ENCODE data around the gene PLD6.
"Not testable (repeated sequence)": the region's sequence is repeated elsewhere in the genome, so short reads cannot be mapped to it uniquely, and the experiment has no call there.

PLD6 gene

GRCh38 chr17:17200831-17201230, 5.3 kb downstream of the PLD6 start:
- no peak for DNase-seq (ENCODE audit: low spot score)

- DNase-seq (ENCODE audit: low spot score) = no peak
Observed at GRCh38 chr17:17200311-17200710, 5.8 kb downstream of the PLD6 start.

- DNase-seq (ENCODE audit: low spot score) = no peak
Observed at GRCh38 chr17:17198281-17198680, 7.9 kb downstream of the PLD6 start.

- DNase-seq (ENCODE audit: low spot score) = no peak
Observed at GRCh38 chr17:17196776-17197175, 9.4 kb downstream of the PLD6 start.

- DNase-seq (ENCODE audit: low spot score) = not testable (repeated sequence)
Observed at GRCh38 chr17:17195466-17195865, 10.7 kb downstream of the PLD6 start.

- no peak for DNase-seq (ENCODE audit: low spot score)
Observed at GRCh38 chr17:17191961-17192381, 14.2 kb downstream of the PLD6 start.

GRCh38 chr17:17191346-17191792, 14.8 kb downstream of the PLD6 start:
- DNase-seq (ENCODE audit: low spot score) = no peak

- no peak for DNase-seq (ENCODE audit: low spot score)
Observed at GRCh38 chr17:17190188-17190587, 15.9 kb downstream of the PLD6 start.

- no peak for DNase-seq (ENCODE audit: low spot score)
Observed at GRCh38 chr17:17189559-17189958, 16.6 kb downstream of the PLD6 start.

GRCh38 chr17:17188586-17188985, 17.5 kb downstream of the PLD6 start:
- DNase-seq (ENCODE audit: low spot score) = no peak

GRCh38 chr17:17186551-17187505, 19.3 kb downstream of the PLD6 start:
- DNase-seq (ENCODE audit: low spot score) = no peak

- no peak for DNase-seq (ENCODE audit: low spot score)
Observed at GRCh38 chr17:17186051-17186450, 20.1 kb downstream of the PLD6 start.

GRCh38 chr17:17184985-17185757, 21.0 kb downstream of the PLD6 start:
- not testable (repeated sequence) for DNase-seq (ENCODE audit: low spot score)

GRCh38 chr17:17183744-17184143, 22.4 kb downstream of the PLD6 start:
- no peak for DNase-seq (ENCODE audit: low spot score)

GRCh38 chr17:17182598-17183136, 23.5 kb downstream of the PLD6 start:
- DNase-seq (ENCODE audit: low spot score) = no peak

- DNase-seq (ENCODE audit: low spot score) = no peak
Observed at GRCh38 chr17:17181666-17182597, 24.2 kb downstream of the PLD6 start.

- no peak for DNase-seq (ENCODE audit: low spot score)
Observed at GRCh38 chr17:17180741-17181525, 25.2 kb downstream of the PLD6 start.

- DNase-seq (ENCODE audit: low spot score) = no peak
Observed at GRCh38 chr17:17180141-17180603, 26.0 kb downstream of the PLD6 start.

GRCh38 chr17:17179371-17179827, 26.7 kb downstream of the PLD6 start:
- DNase-seq (ENCODE audit: low spot score) = no peak

- no peak for DNase-seq (ENCODE audit: low spot score)
Observed at GRCh38 chr17:17177176-17177575, 29.0 kb downstream of the PLD6 start.

Measured in LoVo (cell line).